Measurements from ENCODE around the gene EGFR.

EGFR gene

GRCh38 chr7:55258631-55259030 is 239.8 kb downstream of the EGFR start:
- DNase-seq, result no peak

- no peak for DNase-seq
Measured at GRCh38 chr7:55260171-55260570, 241.4 kb downstream of the EGFR start.

GRCh38 chr7:55260676-55261385 is 242.0 kb downstream of the EGFR start:
- no peak for DNase-seq

All from stimulated activated CD4-positive, alpha-beta T cell treated with anti-CD3 and anti-CD28 coated beads, Interleukin-15, amount 100 ng/mL, for 24 hours (primary cell).